ENCODE measurements around the gene SLIT1. TPM values are rescaled to one million over a fixed set of nuclear protein-coding genes. Genes with fewer than 3 reads are reported as not detected.

The SLIT1 gene
- total RNA-seq, 1 donor from 2014 or later = 0.40 TPM

GRCh38 chr10:97128516-97129154 lies 57.1 kb downstream of the SLIT1 start:
- no peak for DNase-seq (ENCODE audit: low spot score in 2 of 2, unreplicated experiment in 2 of 2)
- TF ChIP-seq, protein P1, sequence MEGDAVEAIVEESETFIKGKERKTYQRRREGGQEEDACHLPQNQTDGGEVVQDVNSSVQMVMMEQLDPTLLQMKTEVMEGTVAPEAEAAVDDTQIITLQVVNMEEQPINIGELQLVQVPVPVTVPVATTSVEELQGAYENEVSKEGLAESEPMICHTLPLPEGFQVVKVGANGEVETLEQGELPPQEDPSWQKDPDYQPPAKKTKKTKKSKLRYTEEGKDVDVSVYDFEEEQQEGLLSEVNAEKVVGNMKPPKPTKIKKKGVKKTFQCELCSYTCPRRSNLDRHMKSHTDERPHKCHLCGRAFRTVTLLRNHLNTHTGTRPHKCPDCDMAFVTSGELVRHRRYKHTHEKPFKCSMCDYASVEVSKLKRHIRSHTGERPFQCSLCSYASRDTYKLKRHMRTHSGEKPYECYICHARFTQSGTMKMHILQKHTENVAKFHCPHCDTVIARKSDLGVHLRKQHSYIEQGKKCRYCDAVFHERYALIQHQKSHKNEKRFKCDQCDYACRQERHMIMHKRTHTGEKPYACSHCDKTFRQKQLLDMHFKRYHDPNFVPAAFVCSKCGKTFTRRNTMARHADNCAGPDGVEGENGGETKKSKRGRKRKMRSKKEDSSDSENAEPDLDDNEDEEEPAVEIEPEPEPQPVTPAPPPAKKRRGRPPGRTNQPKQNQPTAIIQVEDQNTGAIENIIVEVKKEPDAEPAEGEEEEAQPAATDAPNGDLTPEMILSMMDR (IDR thresholded peaks at IDR 0.05; ENCODE audit: unreplicated experiment) = no peak
- Mint-ChIP-seq H3K36me3 (no peaks in the 10 kb centered on the region), H3K4me3 (no peak overlapping the region), H3K9me3 (no peaks in the 10 kb centered on the region), H3K27me3 (ENCODE audit: low read depth) (peaks cover 39% of the 10 kb centered on the region), H3K27ac (no peak overlapping the region), H3K4me1 (no peaks in the 10 kb centered on the region)

- Mint-ChIP-seq H3K36me3 (no peaks in the 10 kb centered on the region), H3K27ac (no peak overlapping the region), H3K4me3 (no peak overlapping the region), H3K4me1 (no peaks in the 10 kb centered on the region), H3K27me3 (ENCODE audit: low read depth) (peaks cover 42% of the 10 kb centered on the region), H3K9me3 (no peaks in the 10 kb centered on the region)
- DNase-seq (ENCODE audit: low spot score in 2 of 2, unreplicated experiment in 2 of 2) = no peak
- TF ChIP-seq, protein P1 (IDR thresholded peaks at IDR 0.05; ENCODE audit: unreplicated experiment) = no peak
Measured at GRCh38 chr10:97128039-97128492, 57.7 kb downstream of the SLIT1 start.

DNA sequence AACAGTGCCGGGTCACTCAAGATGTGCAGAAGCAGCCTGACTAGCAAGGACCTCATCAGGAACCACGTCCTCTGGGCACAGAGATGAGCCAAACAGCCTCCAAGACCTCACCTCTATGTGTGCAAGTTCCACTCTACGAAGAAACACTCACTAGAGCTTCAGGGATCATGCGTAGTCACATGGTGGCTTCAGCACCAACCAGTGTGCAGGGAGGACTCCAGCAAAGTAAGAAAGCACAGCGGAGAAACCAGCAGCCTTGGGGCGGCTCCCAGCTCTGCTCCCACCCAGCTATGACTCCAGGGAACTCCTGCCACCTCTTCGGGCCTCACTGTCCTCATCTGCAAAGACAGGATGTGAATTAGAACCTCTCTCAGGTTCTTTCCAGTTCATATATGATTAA lies 58.2 kb downstream of the SLIT1 start:
- no peaks in the 10 kb centered on the region for H3K4me1 Mint-ChIP-seq

DNA sequence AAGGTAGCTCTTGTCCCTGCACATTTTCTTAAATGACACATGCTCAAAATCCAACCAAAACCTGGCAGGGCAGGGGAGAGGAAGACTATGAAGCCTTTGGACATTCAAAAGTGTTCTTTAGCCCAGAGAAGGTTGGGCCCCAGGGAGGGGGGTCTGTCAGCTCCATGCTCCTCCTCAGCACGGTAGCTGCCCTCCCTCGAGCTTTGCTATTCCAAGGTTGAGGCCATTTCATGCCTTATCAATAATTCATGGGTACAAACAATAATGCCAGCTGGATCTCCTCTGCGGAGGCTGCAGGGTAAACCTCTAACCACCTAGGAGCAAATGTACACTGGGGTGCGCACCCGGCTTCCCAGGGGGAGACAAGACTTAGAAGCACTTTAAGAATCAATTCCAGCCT lies 61.5 kb downstream of the SLIT1 start:
- no peaks in the 10 kb centered on the region for H3K9me3 Mint-ChIP-seq
- TF ChIP-seq, protein P1 (IDR thresholded peaks at IDR 0.05; ENCODE audit: unreplicated experiment) = no peak
- no peaks in the 10 kb centered on the region for H3K4me1 Mint-ChIP-seq
- no peak overlapping the region for H3K4me3 Mint-ChIP-seq
- H3K27me3 Mint-ChIP-seq (ENCODE audit: low read depth) = peaks cover 64% of the 10 kb centered on the region
- no peak for DNase-seq (ENCODE audit: low spot score in 2 of 2, unreplicated experiment in 2 of 2)
- H3K36me3 Mint-ChIP-seq = no peaks in the 10 kb centered on the region
- no peak overlapping the region for H3K27ac Mint-ChIP-seq

More for the DNA sequence above, 58.2 kb downstream of the SLIT1 start:
- no peaks in the 10 kb centered on the region for H3K36me3 Mint-ChIP-seq
- H3K27ac Mint-ChIP-seq = no peak overlapping the region
- no peak overlapping the region for H3K4me3 Mint-ChIP-seq
- no peaks in the 10 kb centered on the region for H3K9me3 Mint-ChIP-seq
- no peak for DNase-seq (ENCODE audit: low spot score in 2 of 2, unreplicated experiment in 2 of 2)
- peaks cover 48% of the 10 kb centered on the region for H3K27me3 Mint-ChIP-seq (ENCODE audit: low read depth)
- TF ChIP-seq, protein P1 (IDR thresholded peaks at IDR 0.05; ENCODE audit: unreplicated experiment) = no peak

DNA sequence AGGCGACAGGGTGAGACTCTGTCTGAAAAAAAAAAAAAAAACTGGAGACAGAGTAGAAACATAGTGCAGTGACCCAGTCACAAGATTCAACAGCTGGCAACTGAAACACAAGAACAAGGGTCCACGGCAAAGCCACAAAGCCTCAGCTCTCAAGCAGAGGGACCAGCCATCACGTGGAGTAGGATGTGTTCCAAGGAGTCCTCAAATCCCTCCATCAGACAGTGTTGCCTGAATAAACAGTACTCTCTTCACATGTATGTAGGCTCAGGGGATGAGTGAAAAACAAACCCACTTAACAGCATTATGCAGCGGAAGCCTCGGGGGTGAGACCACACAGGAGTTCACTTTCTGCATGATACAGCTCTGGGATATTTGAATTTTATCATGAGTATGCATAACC lies 62.0 kb downstream of the SLIT1 start:
- no peak overlapping the region for H3K4me3 Mint-ChIP-seq
- H3K36me3 Mint-ChIP-seq = no peaks in the 10 kb centered on the region
- peaks cover 62% of the 10 kb centered on the region for H3K27me3 Mint-ChIP-seq (ENCODE audit: low read depth)
- H3K4me1 Mint-ChIP-seq = no peaks in the 10 kb centered on the region
- TF ChIP-seq, protein P1 (IDR thresholded peaks at IDR 0.05; ENCODE audit: unreplicated experiment) = no peak
- no peak for DNase-seq (ENCODE audit: low spot score in 2 of 2, unreplicated experiment in 2 of 2)
- no peak overlapping the region for H3K27ac Mint-ChIP-seq
- H3K9me3 Mint-ChIP-seq = no peaks in the 10 kb centered on the region

Measured in mesothelial cell of epicardium (in vitro differentiated cells).